Smooth muscle cell (in vitro differentiated cells): ENCODE results near the gene KLRK1. TPM values are rescaled to one million over a fixed set of nuclear protein-coding genes. Genes with fewer than 3 reads are reported as not detected.
"Not testable (repeated sequence)": the region's sequence is repeated elsewhere in the genome, so short reads cannot be mapped to it uniquely, and the experiment has no call there.

Experiments
- DNase-seq: peaks from one replicate; lab custom pipeline; 2025; ENCODE audit not compliant: unreplicated experiment; lab: John Stamatoyannopoulos, UW
- H2AFZ ChIP-seq: fragments of 200-600 bp; sonication (generic); 2 replicates; pipeline ENCODE4 v1.6.0; 2016; ENCODE audit warnings: antibody characterized with exemption, low read depth, mild to moderate bottlenecking
- H3F3A ChIP-seq: fragments of 200-600 bp; sonication (generic); 2 replicates; pipeline ENCODE4 v1.6.0; 2017; ENCODE audit warnings: antibody characterized with exemption, low read depth
- H3K27ac ChIP-seq: fragments of 200-600 bp; sonication (generic); 2 replicates; pipeline ENCODE4 v1.5.1; 2016; ENCODE audit warnings: low read depth, mild to moderate bottlenecking
- H3K27me3 ChIP-seq: fragments of 200-600 bp; sonication (generic); 2 replicates; pipeline ENCODE4 v1.6.1; 2016; ENCODE audit warnings: low read depth, mild to moderate bottlenecking
- H3K36me3 ChIP-seq: fragments of 200-600 bp; sonication (generic); 2 replicates; pipeline ENCODE4 v1.5.1; 2016; ENCODE audit warnings: low read depth
- H3K4me1 ChIP-seq: fragments of 200-600 bp; sonication (generic); 2 replicates; pipeline ENCODE4 v1.5.1; 2016; ENCODE audit warnings: low read depth
- H3K4me2 ChIP-seq: fragments of 200-600 bp; sonication (generic); 2 replicates; pipeline ENCODE4 v1.6.0; 2016; ENCODE audit warnings: mild to moderate bottlenecking
- H3K4me3 ChIP-seq: fragments of 200-600 bp; sonication (generic); 2 replicates; pipeline ENCODE4 v1.5.1; 2016; ENCODE audit warnings: mild to moderate bottlenecking
- H3K79me2 ChIP-seq: fragments of 200-600 bp; sonication (generic); 2 replicates; pipeline ENCODE4 v1.6.0; 2016; ENCODE audit warnings: low read depth, mild to moderate bottlenecking
- H3K9ac ChIP-seq: fragments of 200-600 bp; sonication (generic); 2 replicates; pipeline ENCODE4 v1.6.0; 2016; ENCODE audit warnings: low read depth
- H3K9me3 ChIP-seq: fragments of 200-600 bp; sonication (generic); replicated peaks from 2 replicates; pipeline ENCODE4 v1.5.1; 2016; ENCODE audit warnings: low read depth
- H4K20me1 ChIP-seq: fragments of 200-600 bp; sonication (generic); 2 replicates; pipeline ENCODE4 v1.6.0; 2016; ENCODE audit warnings: low read depth
- CTCF ChIP-seq: fragments of 200-600 bp; sonication (generic); IDR thresholded peaks from 2 replicates; pipeline ENCODE4 v1.5.1; 2017; ENCODE audit warnings: borderline replicate concordance, mild to moderate bottlenecking, antibody characterized with exemption; ENCODE audit not compliant: insufficient read depth, poor library complexity, severe bottlenecking
- WGBS: methylation state at CpG from one replicate; pipeline ENCODE4 v1.1.7; 2016; ENCODE audit warnings: low lambda C conversion rate; 5-methylcytosine and 5-hydroxymethylcytosine counted together
- polyA plus RNA-seq: library from polyadenylated mRNA; unstranded; fragments of >200 nt; fragmentation: Nextera tagmentation; extraction: Ambion mirVana; gene quantifications from 2 replicates; pipeline ENCODE4 v1.2.1, GENCODE V29; 2016
- total RNA-seq: library from RNA; depleted of rRNA; stranded (reverse); fragments of >200 nt; gene quantifications from 2 replicates; pipeline ENCODE4 v1.2.3, GENCODE V29; 2014

KLRK1 gene
- total and polyA plus RNA-seq, 2 experiments from 2014 or later = not detected

- WGBS = 33% methylated on average over 6 of the region's 6 CpGs
- Histone ChIP-seq H3K36me3 (no peaks in the 10 kb centered on the region), H3K9me3 (no peaks in the 10 kb centered on the region), H3K4me2 (peak overlapping the region; percentile 68), H2AFZ (peak overlapping the region; percentile 73), H3K4me1 (peaks cover 5% of the 10 kb centered on the region), H3K4me3 (no peak overlapping the region), H3K27ac (peak overlapping the region; percentile 81), H3F3A (no peaks in the 10 kb centered on the region), H3K79me2 (no peaks in the 10 kb centered on the region), H3K9ac (peak overlapping the region; percentile 55), H4K20me1 (no peaks in the 10 kb centered on the region), H3K27me3 (no peaks in the 10 kb centered on the region)
- no peak for TF ChIP-seq CTCF
- no peak for DNase-seq
Measured at GRCh38 chr12:10395390-10395998, 5.7 kb upstream of the KLRK1 start.

DNA sequence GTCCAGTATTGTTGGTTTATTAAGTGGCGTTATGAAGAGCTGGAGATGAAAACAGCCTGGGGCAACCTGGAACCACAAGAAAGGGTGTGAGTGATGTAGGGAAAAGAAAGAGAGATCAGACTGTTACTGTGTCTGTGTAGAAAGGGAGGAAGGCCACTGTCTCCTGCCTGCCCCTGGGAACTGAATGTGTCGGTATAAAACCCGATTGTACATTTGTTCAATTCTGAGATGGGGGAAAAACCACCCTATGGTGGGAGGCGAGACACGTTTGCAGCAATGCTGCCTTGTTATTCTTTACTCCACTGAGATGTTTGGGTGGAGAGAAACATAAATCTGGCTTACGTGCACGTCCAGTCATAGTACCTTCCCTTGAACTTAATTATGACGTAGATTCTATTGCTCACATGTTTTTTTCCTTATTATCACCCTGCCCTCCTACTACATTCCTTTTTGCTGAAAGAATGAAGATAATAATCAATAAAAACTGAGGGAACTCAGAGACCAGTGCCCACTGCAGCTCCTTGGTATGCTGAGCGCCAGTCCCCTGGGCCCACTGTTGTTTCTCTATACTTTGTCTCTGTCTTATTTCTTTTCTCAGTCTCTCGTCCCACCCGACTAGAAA, 4.8 kb upstream of the KLRK1 start:
- H2AFZ ChIP-seq, H3K4me3 ChIP-seq, DNase-seq, H3K36me3 ChIP-seq, H3K79me2 ChIP-seq, H3K9me3 ChIP-seq, H4K20me1 ChIP-seq, H3K27me3 ChIP-seq, H3F3A ChIP-seq, H3K4me1 ChIP-seq: not testable (repeated sequence)
- 81% methylated on average over 11 of the region's 11 CpGs for WGBS
- peak overlapping the region; percentile 81 for H3K27ac ChIP-seq
- H3K4me2 ChIP-seq = peak overlapping the region; percentile 68
- H3K9ac ChIP-seq = peak overlapping the region; percentile 55

DNA sequence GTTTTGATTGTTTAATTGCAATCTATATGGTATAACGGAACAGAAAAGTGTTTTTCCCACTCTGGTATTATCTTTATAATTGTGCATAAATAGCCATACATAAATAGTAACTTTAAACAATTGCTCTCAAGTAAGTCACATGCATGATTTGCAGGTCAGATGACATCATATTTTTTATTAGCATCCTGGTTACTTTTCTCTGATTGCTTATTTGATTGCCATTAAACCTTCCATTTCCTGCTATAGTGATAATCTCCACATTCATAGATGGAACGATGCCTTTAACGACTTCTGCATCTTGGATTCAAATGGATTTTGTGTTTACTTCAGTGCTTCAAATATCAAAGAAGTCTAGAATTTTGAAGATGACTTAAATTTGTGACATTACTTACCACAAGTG, 3.5 kb upstream of the KLRK1 start:
- Histone ChIP-seq H3K79me2 (no peaks in the 10 kb centered on the region), H3K4me3 (no peak overlapping the region), H3K27me3 (no peaks in the 10 kb centered on the region), H3K4me1 (peaks cover 5% of the 10 kb centered on the region), H3F3A (no peaks in the 10 kb centered on the region), H3K4me2 (no peak overlapping the region), H3K36me3 (no peaks in the 10 kb centered on the region), H3K27ac (no peak overlapping the region), H4K20me1 (no peaks in the 10 kb centered on the region), H3K9ac (no peak overlapping the region), H2AFZ (no peak overlapping the region), H3K9me3 (no peaks in the 10 kb centered on the region)
- WGBS = 65% methylated on average over 3 of the region's 3 CpGs
- TF ChIP-seq CTCF = no peak
- DNase-seq = no peak

GRCh38 chr12:10392394-10392930, 2.6 kb upstream of the KLRK1 start:
- H2AFZ ChIP-seq = no peak overlapping the region
- no peak overlapping the region for H3K4me3 ChIP-seq
- peaks cover 5% of the 10 kb centered on the region for H3K4me1 ChIP-seq
- WGBS = 72% methylated on average over 7 of the region's 7 CpGs
- no peaks in the 10 kb centered on the region for H3K36me3 ChIP-seq
- no peaks in the 10 kb centered on the region for H3K9me3 ChIP-seq
- DNase-seq = no peak
- H3F3A ChIP-seq = no peaks in the 10 kb centered on the region
- peak overlapping the region; percentile 11 for H3K4me2 ChIP-seq
- no peak overlapping the region for H3K27ac ChIP-seq
- H3K79me2 ChIP-seq = no peaks in the 10 kb centered on the region
- no peak overlapping the region for H3K9ac ChIP-seq
- no peaks in the 10 kb centered on the region for H3K27me3 ChIP-seq
- no peak for TF ChIP-seq CTCF
- H4K20me1 ChIP-seq = no peaks in the 10 kb centered on the region

DNA sequence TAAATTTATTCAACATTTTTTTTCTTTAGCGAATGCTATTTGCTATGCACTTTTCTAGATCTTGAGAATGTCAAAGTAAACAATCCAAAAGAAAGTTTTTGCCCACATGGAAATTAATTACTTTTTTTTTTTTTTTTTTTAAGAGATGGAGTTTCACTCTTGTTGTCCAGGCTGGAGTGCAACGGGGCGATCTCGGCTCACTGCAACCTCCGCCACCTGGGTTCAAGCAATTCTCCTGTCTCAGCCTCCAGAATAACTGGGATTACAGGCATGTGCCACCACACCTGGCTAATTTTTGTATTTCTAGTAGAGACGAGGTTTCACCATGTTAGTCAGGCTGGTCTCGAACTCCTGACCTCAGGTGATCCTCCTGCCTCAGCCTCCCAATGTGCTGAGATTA, 1.1 kb upstream of the KLRK1 start:
- 98% methylated on average over 7 of the region's 7 CpGs for WGBS
- not testable (repeated sequence) for DNase-seq, H3K4me3 ChIP-seq, H3K79me2 ChIP-seq, H2AFZ ChIP-seq, H3K36me3 ChIP-seq, H3F3A ChIP-seq, H3K9me3 ChIP-seq, H3K27ac ChIP-seq, H3K9ac ChIP-seq, H3K4me1 ChIP-seq, H4K20me1 ChIP-seq, H3K4me2 ChIP-seq, H3K27me3 ChIP-seq
